Vagina (tissue), 2 donors: ENCODE data around the gene PTPN1. TPM values are rescaled to one million over a fixed set of nuclear protein-coding genes. Genes with fewer than 3 reads are reported as not detected.

ENCODE experiments used
- DNase-seq, 2 donors: peaks; one replicate each; pipeline ENCODE4 v3.0.0-alpha.2; 2017; ENCODE audit errors: extremely low spot score in 2 of 2
- H3K27ac ChIP-seq: fragments of 200-600 bp; sonication (generic); one replicate; pipeline ENCODE4 v1.5.1; 2019
- H3K27me3 ChIP-seq: fragments of 200-600 bp; sonication (generic); one replicate; pipeline ENCODE4 v1.5.1; 2019
- H3K36me3 ChIP-seq, 2 donors: fragments of 200-600 bp; sonication (generic); one replicate each; pipeline ENCODE4 v1.5.1; 2017 to 2019
- H3K4me1 ChIP-seq: fragments of 200-600 bp; sonication (generic); one replicate; pipeline ENCODE4 v1.5.1; 2019
- H3K4me3 ChIP-seq, 2 donors: fragments of 200-600 bp; sonication (generic); 1 replicate in 1 of 2; 2 replicates in 1 of 2; pipeline ENCODE4 v1.5.1; 2016 to 2019
- H3K9me3 ChIP-seq: fragments of 200-600 bp; sonication (generic); one replicate; pipeline ENCODE4 v1.5.1; 2019
- CTCF ChIP-seq, 3 experiments: fragments of 450-650 bp in 2 of 3; fragments of 200-600 bp in 1 of 3; sonication (generic) in 1 of 3; IDR thresholded peaks; one replicate each; pipeline ENCODE4 v1.5.1; 2017 to 2019; ENCODE audit warnings: antibody characterized with exemption in 3 of 3, mild to moderate bottlenecking in 2 of 3, moderate library complexity in 2 of 3
- POLR2A ChIP-seq, 2 donors: fragments of 450-650 bp; IDR thresholded peaks; one replicate each; pipeline ENCODE4 v1.6.1; 2017; ENCODE audit warnings: antibody characterized with exemption in 2 of 2, mild to moderate bottlenecking in 2 of 2, moderate library complexity in 2 of 2
- POLR2AphosphoS5 ChIP-seq, 2 donors: sonication (generic); formaldehyde crosslinking; IDR thresholded peaks; one replicate each; pipeline ENCODE4 v1.9.0; 2017; ENCODE audit warnings: antibody characterized with exemption in 2 of 2, mild to moderate bottlenecking in 2 of 2, low read depth in 1 of 2; ENCODE audit not compliant: insufficient read depth in 1 of 2
- intact Hi-C: fragments of 100-400 bp; cut with DNase I; formaldehyde crosslinking; loops from one replicate; pipeline ENCODE4 v1.15.1; 2023
- total RNA-seq: library from RNA; depleted of rRNA; stranded (reverse); fragments of >200 nt; gene quantifications from one replicate; pipeline ENCODE4 v1.2.3, GENCODE V29; 2016

PTPN1 gene
- total RNA-seq, 1 donor from 2014 or later = 25.3 TPM

- Histone ChIP-seq H3K27me3 (no peaks in the 10 kb centered on the region), H3K27ac (no peak overlapping the region), H3K36me3 (no peaks in the 10 kb centered on the region), H3K9me3 (no peaks in the 10 kb centered on the region), H3K4me1 (peaks cover 62% of the 10 kb centered on the region), H3K4me3 (no peak overlapping the region)
- intact Hi-C loops = no loop called here
- TF ChIP-seq POLR2AphosphoS5 (IDR thresholded peaks at IDR 0.05; ENCODE audit: insufficient read depth in 1 of 2, low read depth in 1 of 2) (no peak), POLR2A (IDR thresholded peaks at IDR 0.05) (no peak), CTCF (IDR thresholded peaks at IDR 0.05) (no peak)
- DNase-seq = no peak
Measured at GRCh38 chr20:50532221-50532620, 22.0 kb downstream of the PTPN1 start.

- Histone ChIP-seq H3K4me1 (peaks cover 63% of the 10 kb centered on the region), H3K27ac (no peak overlapping the region), H3K4me3 (no peak overlapping the region), H3K27me3 (no peaks in the 10 kb centered on the region), H3K36me3 (no peaks in the 10 kb centered on the region), H3K9me3 (no peaks in the 10 kb centered on the region)
- TF ChIP-seq POLR2AphosphoS5 (IDR thresholded peaks at IDR 0.05; ENCODE audit: insufficient read depth in 1 of 2, low read depth in 1 of 2) (no peak), POLR2A (IDR thresholded peaks at IDR 0.05) (no peak), CTCF (IDR thresholded peaks at IDR 0.05) (no peak)
- DNase-seq = no peak
- intact Hi-C loops = no loop called here
Measured at GRCh38 chr20:50533061-50533460, 22.9 kb downstream of the PTPN1 start.

GRCh38 chr20:50533464-50533863 lies 23.3 kb downstream of the PTPN1 start:
- H3K27me3 ChIP-seq = no peaks in the 10 kb centered on the region

GRCh38 chr20:50534567-50534966 lies 24.4 kb downstream of the PTPN1 start:
- intact Hi-C loops = no loop called here
- no peak for DNase-seq
- Histone ChIP-seq H3K36me3 (no peaks in the 10 kb centered on the region), H3K27ac (no peak overlapping the region), H3K27me3 (no peaks in the 10 kb centered on the region), H3K4me3 (no peak overlapping the region), H3K9me3 (no peaks in the 10 kb centered on the region), H3K4me1 (peaks cover 56% of the 10 kb centered on the region)
- TF ChIP-seq POLR2AphosphoS5 (IDR thresholded peaks at IDR 0.05; ENCODE audit: insufficient read depth in 1 of 2, low read depth in 1 of 2) (no peak), POLR2A (IDR thresholded peaks at IDR 0.05) (no peak), CTCF (IDR thresholded peaks at IDR 0.05) (no peak)

More at GRCh38 chr20:50533464-50533863, 23.3 kb downstream of the PTPN1 start:
- intact Hi-C loops = no loop called here
- DNase-seq = no peak
- no peak overlapping the region for H3K4me3 ChIP-seq
- H3K36me3 ChIP-seq = no peaks in the 10 kb centered on the region
- peaks cover 63% of the 10 kb centered on the region for H3K4me1 ChIP-seq
- TF ChIP-seq POLR2A (IDR thresholded peaks at IDR 0.05) = no peak
- TF ChIP-seq CTCF (IDR thresholded peaks at IDR 0.05) = no peak
- no peak for TF ChIP-seq POLR2AphosphoS5 (IDR thresholded peaks at IDR 0.05; ENCODE audit: insufficient read depth in 1 of 2, low read depth in 1 of 2)
- no peaks in the 10 kb centered on the region for H3K9me3 ChIP-seq
- no peak overlapping the region for H3K27ac ChIP-seq

- H3K27ac ChIP-seq = no peak overlapping the region
- H3K4me1 ChIP-seq = peaks cover 50% of the 10 kb centered on the region
Measured at GRCh38 chr20:50535162-50535561, 25.0 kb downstream of the PTPN1 start.

More at GRCh38 chr20:50535162-50535561, 25.0 kb downstream of the PTPN1 start:
- intact Hi-C loops = no loop called here
- H3K4me3 ChIP-seq = no peak overlapping the region
- TF ChIP-seq POLR2A (IDR thresholded peaks at IDR 0.05) (no peak), CTCF (IDR thresholded peaks at IDR 0.05) (no peak), POLR2AphosphoS5 (IDR thresholded peaks at IDR 0.05; ENCODE audit: insufficient read depth in 1 of 2, low read depth in 1 of 2) (no peak)
- H3K36me3 ChIP-seq = no peaks in the 10 kb centered on the region
- no peaks in the 10 kb centered on the region for H3K9me3 ChIP-seq
- no peaks in the 10 kb centered on the region for H3K27me3 ChIP-seq
- no peak for DNase-seq
